SK-N-SH (cell line): ENCODE results near the gene CFAP65. TPM values are rescaled to one million over a fixed set of nuclear protein-coding genes. Genes with fewer than 3 reads are reported as not detected.

ENCODE experiments used
- CTCF ChIA-PET: fragments of 300-600, 350-600 bp; formaldehyde crosslinking; extraction: SDS; loops from one replicate; lab custom pipeline; 2021; lab: Yijun Ruan, JAX
- POLR2A ChIA-PET: fragments of 350-600 bp; sonication (Branson Sonifier 250); formaldehyde crosslinking; extraction: SDS; loops from one replicate; lab custom pipeline; 2020; ENCODE audit warnings: antibody characterized with exemption, inconsistent platforms; lab: Yijun Ruan, JAX
- DNase-seq: peaks from one replicate; pipeline ENCODE4 v3.0.0; 2012
- H2AFZ ChIP-seq: fragments of 200-600 bp; sonication (generic); 2 replicates; pipeline ENCODE4 v1.8.1; 2016; ENCODE audit warnings: antibody characterized with exemption, mild to moderate bottlenecking, low read depth
- H3F3A ChIP-seq: fragments of 200-600 bp; sonication (generic); replicated peaks from 2 replicates; pipeline ENCODE3; 2016; ENCODE audit warnings: antibody characterized with exemption, mild to moderate bottlenecking; ENCODE audit not compliant: insufficient read depth
- H3K27ac ChIP-seq, 2 experiments: fragments of 200-500 bp in 1 of 2; fragments of 200-600 bp in 1 of 2; sonication (Bioruptor generic) in 1 of 2; sonication (generic), shearing (Covaris generic) in 1 of 2; 2 replicates each; pipeline versions ENCODE4 v1.5.1 to v1.6.1; 2014 to 2016; ENCODE audit warnings: low read depth in 2 of 2, inconsistent platforms in 1 of 2, low read length in 1 of 2, mild to moderate bottlenecking in 1 of 2, mixed read lengths in 1 of 2
- H3K27me3 ChIP-seq: fragments of 200-600 bp; sonication (generic), shearing (Covaris generic); 2 replicates; pipeline ENCODE4 v1.6.1; 2016; ENCODE audit warnings: mixed run types; ENCODE audit not compliant: insufficient read depth
- H3K36me3 ChIP-seq, 2 experiments: fragments of 200-500 bp in 1 of 2; fragments of 200-600 bp in 1 of 2; sonication (Bioruptor generic) in 1 of 2; sonication (generic) in 1 of 2; replicated peaks in 1 of 2; 2 replicates each; pipeline versions ENCODE3 to v1.5.1; 2014 to 2016; ENCODE audit warnings: low read length in 1 of 2, mild to moderate bottlenecking in 1 of 2; ENCODE audit not compliant: insufficient read depth in 2 of 2, control insufficient read depth in 1 of 2
- H3K4me1 ChIP-seq, 2 experiments: fragments of 200-500 bp in 1 of 2; fragments of 200-600 bp in 1 of 2; sonication (Bioruptor generic) in 1 of 2; sonication (generic), shearing (Covaris generic) in 1 of 2; 2 replicates each; pipeline versions ENCODE4 v1.5.1 to v1.6.1; 2014 to 2016; ENCODE audit warnings: low read depth in 1 of 2, low read length in 1 of 2, mixed run types in 1 of 2; ENCODE audit not compliant: insufficient read depth in 2 of 2, control insufficient read depth in 1 of 2
- H3K4me2 ChIP-seq: fragments of 200-600 bp; sonication (generic), shearing (Covaris generic); 2 replicates; pipeline ENCODE4 v1.6.1; 2017; ENCODE audit warnings: mixed run types
- H3K4me3 ChIP-seq, 2 experiments: fragments of 200-500 bp in 1 of 2; fragments of 200-600 bp in 1 of 2; sonication (Bioruptor generic) in 1 of 2; sonication (generic), shearing (Covaris generic) in 1 of 2; 2 replicates each; pipeline versions ENCODE4 v1.5.1 to v1.8.1; 2014 to 2016; ENCODE audit warnings: low read depth in 2 of 2, inconsistent platforms in 1 of 2, low read length in 1 of 2, mild to moderate bottlenecking in 1 of 2, mixed read lengths in 1 of 2, moderate library complexity in 1 of 2
- H3K79me2 ChIP-seq: fragments of 200-600 bp; sonication (generic); 2 replicates; pipeline ENCODE4 v1.8.1; 2017; ENCODE audit warnings: mild to moderate bottlenecking; ENCODE audit not compliant: insufficient read depth
- H3K9ac ChIP-seq: fragments of 200-600 bp; sonication (generic); 2 replicates; pipeline ENCODE4 v1.6.1; 2017; ENCODE audit warnings: mixed run types
- H3K9me2 ChIP-seq: fragments of 200-600 bp; sonication (generic); 2 replicates; pipeline ENCODE4 v1.6.1; 2017; ENCODE audit warnings: mixed run types
- H3K9me3 ChIP-seq: fragments of 200-600 bp; sonication (generic); 2 replicates; pipeline ENCODE4 v1.6.1; 2017; ENCODE audit warnings: mixed run types, mild to moderate bottlenecking, moderate library complexity
- H4K20me1 ChIP-seq: fragments of 200-600 bp; sonication (generic); 2 replicates; pipeline ENCODE4 v1.6.1; 2017; ENCODE audit warnings: mild to moderate bottlenecking, mixed run types; ENCODE audit not compliant: insufficient read depth
- EP300 ChIP-seq, 2 experiments: IDR thresholded peaks; 2 replicates each; pipeline versions ENCODE4 v1.4.0 to v1.6.1; 2012; ENCODE audit warnings: borderline replicate concordance in 1 of 2, low read depth in 1 of 2, low read length in 1 of 2
- EZH2phosphoT487 ChIP-seq: fragments of 200-600 bp; sonication (generic); IDR thresholded peaks from 2 replicates; pipeline ENCODE4 v1.6.1; 2017; ENCODE audit warnings: low read depth, mixed run types, mild to moderate bottlenecking, antibody characterized with exemption, moderate library complexity, borderline replicate concordance
- GABPA ChIP-seq: IDR thresholded peaks from 2 replicates; pipeline ENCODE4 v1.4.0; 2012; ENCODE audit warnings: low read depth, mild to moderate bottlenecking
- GATA2 ChIP-seq: sonication (generic); formaldehyde crosslinking; IDR thresholded peaks from 2 replicates; pipeline ENCODE4 v1.5.0; 2020; ENCODE audit warnings: mild to moderate bottlenecking, missing genetic modification reagents
- IRF3 ChIP-seq: fragments of 150-350 bp; IDR thresholded peaks from 2 replicates; pipeline ENCODE4 v1.6.1; 2016; ENCODE audit warnings: mild to moderate bottlenecking, low read depth, low read length
- MAX ChIP-seq: IDR thresholded peaks from 2 replicates; pipeline ENCODE4 v1.4.0; 2012; ENCODE audit warnings: low read depth
- NFIC ChIP-seq: IDR thresholded peaks from 2 replicates; pipeline ENCODE4 v1.4.0; 2012; ENCODE audit warnings: borderline replicate concordance
- NRF1 ChIP-seq: IDR thresholded peaks from 2 replicates; pipeline ENCODE4 v1.6.1; 2012; ENCODE audit warnings: low read depth, mild to moderate bottlenecking, low read length
- POLR2AphosphoS5 ChIP-seq: IDR thresholded peaks from 2 replicates; pipeline ENCODE4 v1.6.1; 2012; ENCODE audit warnings: low read depth, low read length
- RCOR1 ChIP-seq: fragments of 150-350 bp; IDR thresholded peaks from 2 replicates; pipeline ENCODE4 v1.6.1; 2017; ENCODE audit warnings: antibody characterized with exemption, low read length
- REST ChIP-seq: IDR thresholded peaks from 2 replicates; pipeline ENCODE4 v1.6.1; 2012; ENCODE audit warnings: mild to moderate bottlenecking, low read depth, low read length, moderate library complexity
- RFX5 ChIP-seq: IDR thresholded peaks from 2 replicates; pipeline ENCODE4 v1.6.1; 2012; ENCODE audit warnings: mild to moderate bottlenecking, improper control_type of control experiment, low read length
- SIN3A ChIP-seq: IDR thresholded peaks from 2 replicates; pipeline ENCODE4 v1.6.1; 2012; ENCODE audit warnings: low read depth, mild to moderate bottlenecking, low read length, moderate library complexity, borderline replicate concordance
- SMC3 ChIP-seq: IDR thresholded peaks from 2 replicates; pipeline ENCODE4 v1.6.1; 2012; ENCODE audit warnings: low read depth, low read length, improper control_type of control experiment
- TAF1 ChIP-seq: IDR thresholded peaks from 2 replicates; pipeline ENCODE4 v1.6.1; 2012; ENCODE audit warnings: low read depth, mild to moderate bottlenecking, low read length, moderate library complexity, borderline replicate concordance
- WGBS: methylation state at CpG from one replicate; pipeline ENCODE4 v1.1.6; 2017; ENCODE audit warnings: low lambda C conversion rate; 5-methylcytosine and 5-hydroxymethylcytosine counted together
- polyA plus RNA-seq, 3 experiments: library from polyadenylated mRNA; depleted of rRNA; stranded (reverse); fragments of >200 nt; gene quantifications; 2 replicates each; pipeline ENCODE4 v1.2.3, GENCODE V29; 2012

CFAP65 gene
- polyA plus RNA-seq, 1 of the 3 experiments (the other 2 are of a cell fraction) = 0.95 TPM

GRCh38 chr2:219089330-219089729, 48.0 kb upstream of the CFAP65 start:
- 94% methylated on average over 4 of the region's 4 CpGs for WGBS
- CTCF ChIA-PET = interaction anchor here (1.4 to 7.5 kb wide), 2 partner anchors 29 kb away, joined by 4 to 39 read pairs; partner anchors contain the start of gene IHH
- no peaks in the 10 kb centered on the region for H4K20me1 ChIP-seq
- DNase-seq = no peak
- no peak overlapping the region for H3K4me2 ChIP-seq
- no peaks in the 10 kb centered on the region for H3K9me3 ChIP-seq
- no peaks in the 10 kb centered on the region; a peak in 1 of 4 replicates for H3K4me1 ChIP-seq
- H3K36me3 ChIP-seq = peaks cover 9 to 10% of the 10 kb centered on the region in 2 experiments
- H3K4me3 ChIP-seq = no peak overlapping the region
- H3K27ac ChIP-seq = no peak overlapping the region
- no peak overlapping the region for H3K9ac ChIP-seq
- no peak for TF ChIP-seq TAF1
- no peak for TF ChIP-seq EP300 (IDR thresholded peaks at IDR 0.05; ENCODE audit: borderline replicate concordance in 1 of 2, low read depth in 1 of 2, low read length in 1 of 2)
- no peak for TF ChIP-seq REST
- TF ChIP-seq RCOR1 = no peak
- no peak for TF ChIP-seq EZH2phosphoT487
- TF ChIP-seq NFIC = no peak
- TF ChIP-seq POLR2AphosphoS5 = no peak
- TF ChIP-seq IRF3 = no peak
- TF ChIP-seq GATA2 (CRISPR knock-in tag) = no peak
- no peak for TF ChIP-seq NRF1
- TF ChIP-seq MAX = no peak
- TF ChIP-seq RFX5 = no peak
- TF ChIP-seq SMC3 = no peak
- no peak for TF ChIP-seq SIN3A
- no peak for TF ChIP-seq GABPA
- H3F3A ChIP-seq = no peaks in the 10 kb centered on the region
- H3K79me2 ChIP-seq = no peaks in the 10 kb centered on the region
- H3K9me2 ChIP-seq = no peaks in the 10 kb centered on the region
- H3K27me3 ChIP-seq = no peaks in the 10 kb centered on the region
- POLR2A ChIA-PET = no interaction called here
- no peak overlapping the region for H2AFZ ChIP-seq
